Astrocyte (in vitro differentiated cells and primary cell): Measurements from ENCODE around the gene SLC1A3. TPM values are rescaled to one million over a fixed set of nuclear protein-coding genes. Genes with fewer than 3 reads are reported as not detected.

Experiments
- DNase-seq: peaks from one replicate; pipeline ENCODE4 v3.0.0-alpha.2; 2010; ENCODE audit warnings: low read depth
- FAIRE-seq: peaks from 2 replicates; lab custom pipeline; 2011; peaks lifted over from hg19 to GRCh38; lab: Jason Lieb, UNC
- H2AFZ ChIP-seq: 2 replicates; pipeline ENCODE4 v1.6.0; 2012; ENCODE audit warnings: low read depth, low read length, inconsistent platforms
- H3K27ac ChIP-seq: 2 replicates; pipeline ENCODE4 v1.5.1; 2011; ENCODE audit warnings: low read depth, low read length, inconsistent platforms
- H3K27me3 ChIP-seq: 2 replicates; pipeline ENCODE4 v1.6.0; 2011; ENCODE audit warnings: low read length, inconsistent platforms; ENCODE audit not compliant: insufficient read depth
- H3K36me3 ChIP-seq: 2 replicates; pipeline ENCODE4 v1.5.1; 2011; ENCODE audit warnings: low read length, inconsistent platforms; ENCODE audit not compliant: insufficient read depth
- H3K4me1 ChIP-seq: 2 replicates; pipeline ENCODE4 v1.5.1; 2011; ENCODE audit warnings: low read length, inconsistent platforms; ENCODE audit not compliant: insufficient read depth
- H3K4me2 ChIP-seq: 2 replicates; pipeline ENCODE4 v1.6.0; 2012; ENCODE audit warnings: low read length, inconsistent platforms
- H3K4me3 ChIP-seq: 2 replicates; pipeline ENCODE4 v1.5.1; 2011; ENCODE audit warnings: low read depth, mild to moderate bottlenecking, low read length, inconsistent platforms; ENCODE audit not compliant: insufficient read depth
- H3K79me2 ChIP-seq: 2 replicates; pipeline ENCODE4 v1.6.0; 2012; ENCODE audit warnings: mild to moderate bottlenecking, low read length, inconsistent platforms; ENCODE audit not compliant: insufficient read depth
- H3K9ac ChIP-seq: 2 replicates; pipeline ENCODE4 v1.6.0; 2012; ENCODE audit warnings: mild to moderate bottlenecking, low read length, inconsistent platforms
- H3K9me3 ChIP-seq: 2 replicates; pipeline ENCODE4 v1.5.1; 2012; ENCODE audit warnings: low read depth, mild to moderate bottlenecking, low read length, inconsistent platforms; ENCODE audit not compliant: insufficient read depth
- H4K20me1 ChIP-seq: 2 replicates; pipeline ENCODE4 v1.6.0; 2012; ENCODE audit warnings: low read length, inconsistent platforms; ENCODE audit not compliant: insufficient read depth
- H3K27ac Mint-ChIP-seq: one replicate; pipeline ENCODE4 v1.8.0; 2021; ENCODE audit warnings: mild to moderate bottlenecking, mixed read lengths; ENCODE audit not compliant: unreplicated experiment
- H3K27me3 Mint-ChIP-seq: one replicate; pipeline ENCODE4 v1.8.0; 2021; ENCODE audit warnings: low read depth, mixed read lengths; ENCODE audit not compliant: unreplicated experiment
- H3K36me3 Mint-ChIP-seq: one replicate; pipeline ENCODE4 v1.8.0; 2021; ENCODE audit warnings: low read depth, mixed read lengths; ENCODE audit not compliant: unreplicated experiment
- H3K4me1 Mint-ChIP-seq: one replicate; pipeline ENCODE4 v1.8.0; 2021; ENCODE audit warnings: low read depth, mixed read lengths; ENCODE audit not compliant: unreplicated experiment
- H3K4me3 Mint-ChIP-seq: one replicate; pipeline ENCODE4 v1.8.0; 2021; ENCODE audit warnings: mild to moderate bottlenecking, moderate library complexity, mixed read lengths; ENCODE audit not compliant: unreplicated experiment
- H3K9me3 Mint-ChIP-seq: one replicate; pipeline ENCODE4 v1.8.0; 2021; ENCODE audit warnings: mild to moderate bottlenecking, mixed read lengths; ENCODE audit not compliant: unreplicated experiment
- CTCF ChIP-seq: IDR thresholded peaks from 2 replicates; pipeline ENCODE4 v1.5.1; 2011; ENCODE audit warnings: low read depth, mild to moderate bottlenecking, inconsistent platforms, low read length, moderate library complexity; ENCODE audit not compliant: insufficient read depth
- EZH2 ChIP-seq: IDR thresholded peaks from 2 replicates; pipeline ENCODE4 v1.6.1; 2012; ENCODE audit warnings: mild to moderate bottlenecking, low read length, inconsistent platforms; ENCODE audit not compliant: insufficient read depth
- total RNA-seq: library from RNA; stranded (reverse); gene quantifications from 2 replicates; pipeline ENCODE4 v1.2.1, GENCODE V29; 2021

SLC1A3 gene
- total RNA-seq, 1 donor from 2014 or later: 23.8 TPM

- FAIRE-seq (no peak), DNase-seq (no peak)
- no peaks in the 10 kb centered on the region for H3K9me3 Mint-ChIP-seq
- no peak overlapping the region for H3K4me2 ChIP-seq
- H3K4me1 Mint-ChIP-seq: peaks cover 5% of the 10 kb centered on the region
- no peak overlapping the region for H3K27ac Mint-ChIP-seq
- no peak overlapping the region for H3K27ac ChIP-seq
- H3K9ac ChIP-seq: no peak overlapping the region
- no peaks in the 10 kb centered on the region for H3K27me3 ChIP-seq
- peaks cover 4% of the 10 kb centered on the region for H3K36me3 Mint-ChIP-seq
- H3K9me3 ChIP-seq: no peaks in the 10 kb centered on the region
- TF ChIP-seq EZH2 (no peak), CTCF (no peak)
- H3K4me3 ChIP-seq: no peak overlapping the region
- H2AFZ ChIP-seq: no peak overlapping the region
- H3K4me3 Mint-ChIP-seq: no peak overlapping the region
- H3K27me3 Mint-ChIP-seq: no peaks in the 10 kb centered on the region
- H3K79me2 ChIP-seq: no peaks in the 10 kb centered on the region
- no peaks in the 10 kb centered on the region for H3K36me3 ChIP-seq
- no peaks in the 10 kb centered on the region for H4K20me1 ChIP-seq
- no peaks in the 10 kb centered on the region for H3K4me1 ChIP-seq
These were observed 17.9 kb downstream of the SLC1A3 start for GRCh38 chr5:36624277-36624676.

- Mint-ChIP-seq H3K9me3 (no peaks in the 10 kb centered on the region), H3K27ac (no peak overlapping the region), H3K27me3 (no peaks in the 10 kb centered on the region), H3K4me3 (no peak overlapping the region), H3K4me1 (peaks cover 26% of the 10 kb centered on the region), H3K36me3 (peaks cover 8% of the 10 kb centered on the region)
- Histone ChIP-seq H4K20me1 (no peaks in the 10 kb centered on the region), H3K9me3 (no peaks in the 10 kb centered on the region), H3K4me2 (no peak overlapping the region), H3K27me3 (no peaks in the 10 kb centered on the region), H3K4me1 (no peaks in the 10 kb centered on the region), H3K79me2 (no peaks in the 10 kb centered on the region), H2AFZ (no peak overlapping the region), H3K27ac (no peak overlapping the region), H3K36me3 (no peaks in the 10 kb centered on the region), H3K9ac (no peak overlapping the region), H3K4me3 (no peak overlapping the region)
- FAIRE-seq (no peak), DNase-seq (no peak)
- no peak for TF ChIP-seq EZH2
- no peak for TF ChIP-seq CTCF
These were observed 22.3 kb downstream of the SLC1A3 start for GRCh38 chr5:36628695-36629094.

GRCh38 chr5:36629729-36630128 lies 23.3 kb downstream of the SLC1A3 start:
- Mint-ChIP-seq H3K27ac (peak overlapping the region; percentile 93), H3K4me3 (peak overlapping the region; percentile 22), H3K4me1 (peaks cover 26% of the 10 kb centered on the region), H3K9me3 (no peaks in the 10 kb centered on the region), H3K27me3 (no peaks in the 10 kb centered on the region), H3K36me3 (peaks cover 10% of the 10 kb centered on the region)
- no peaks in the 10 kb centered on the region for H3K9me3 ChIP-seq
- no peaks in the 10 kb centered on the region for H4K20me1 ChIP-seq
- H3K36me3 ChIP-seq: no peaks in the 10 kb centered on the region
- no peak overlapping the region for H2AFZ ChIP-seq
- FAIRE-seq (no peak), DNase-seq (peak; percentile 33)
- TF ChIP-seq EZH2 (no peak), CTCF (no peak)
- H3K4me3 ChIP-seq: no peak overlapping the region
- no peak overlapping the region for H3K9ac ChIP-seq
- H3K4me2 ChIP-seq: peak overlapping the region; percentile 14
- H3K27me3 ChIP-seq: no peaks in the 10 kb centered on the region
- no peaks in the 10 kb centered on the region for H3K79me2 ChIP-seq
- H3K4me1 ChIP-seq: no peaks in the 10 kb centered on the region
- H3K27ac ChIP-seq: no peak overlapping the region
